Stimulated activated CD4-positive, alpha-beta T cell treated with anti-CD3 and anti-CD28 coated beads, Interleukin-4, amount 100 ng/mL, for 48 hours (primary cell): ENCODE measurements around the gene PRKCI.
"Not testable (repeated sequence)": the region's sequence is repeated elsewhere in the genome, so short reads cannot be mapped to it uniquely, and the experiment has no call there.

Experiments
- DNase-seq, 2 donors: peaks; one replicate each; pipeline ENCODE4 v3.0.0-alpha.2; 2020; ENCODE audit warnings: low read depth in 2 of 2

The PRKCI gene

GRCh38 chr3:170278627-170279026 lies 56.4 kb downstream of the PRKCI start:
- DNase-seq = no peak

- DNase-seq = no peak
Observed at GRCh38 chr3:170290194-170290593, 68.0 kb downstream of the PRKCI start.

- no peak for DNase-seq
Observed at GRCh38 chr3:170295586-170295985, 73.4 kb downstream of the PRKCI start.

GRCh38 chr3:170296703-170297102 lies 74.5 kb downstream of the PRKCI start:
- no peak for DNase-seq

- no peak for DNase-seq
Observed at GRCh38 chr3:170301405-170301804, 79.2 kb downstream of the PRKCI start.

GRCh38 chr3:170302008-170302407 lies 79.8 kb downstream of the PRKCI start:
- no peak for DNase-seq

- no peak for DNase-seq
Observed at GRCh38 chr3:170306015-170306414, 83.8 kb downstream of the PRKCI start.

GRCh38 chr3:170307671-170308405 lies 85.6 kb downstream of the PRKCI start:
- no peak for DNase-seq

GRCh38 chr3:170309046-170309445 lies 86.8 kb downstream of the PRKCI start:
- DNase-seq = no peak

- DNase-seq = no peak
Observed at GRCh38 chr3:170317954-170318353, 95.7 kb downstream of the PRKCI start.

- no peak for DNase-seq
Observed at GRCh38 chr3:170320461-170321121, 98.4 kb downstream of the PRKCI start.

- no peak for DNase-seq
Observed at GRCh38 chr3:170321321-170322034, 99.3 kb downstream of the PRKCI start.

GRCh38 chr3:170322566-170323269 lies 100.5 kb downstream of the PRKCI start:
- no peak for DNase-seq

- no peak for DNase-seq
Observed at GRCh38 chr3:170323331-170323730, 101.1 kb downstream of the PRKCI start.

GRCh38 chr3:170324962-170325361 lies 102.7 kb downstream of the PRKCI start:
- DNase-seq = no peak

- no peak for DNase-seq
Observed at GRCh38 chr3:170327040-170327808, 105.0 kb downstream of the PRKCI start.

GRCh38 chr3:170327868-170328548 lies 105.8 kb downstream of the PRKCI start:
- not testable (repeated sequence) for DNase-seq

GRCh38 chr3:170330366-170330765 lies 108.1 kb downstream of the PRKCI start:
- DNase-seq = no peak

GRCh38 chr3:170331143-170331542 lies 108.9 kb downstream of the PRKCI start:
- DNase-seq = no peak

- DNase-seq = no peak
Observed at GRCh38 chr3:170337420-170337819, 115.2 kb downstream of the PRKCI start.
